GM23338 (cell line): ENCODE results near the gene PSMD4. TPM values are rescaled to one million over a fixed set of nuclear protein-coding genes. Genes with fewer than 3 reads are reported as not detected.

Experiments used
- ATAC-seq: fragments of 200-7000 bp; cut with Tn5 transposase; 3 replicates; pipeline ENCODE4 v1.9.1; 2020
- DNase-seq: peaks from one replicate; pipeline ENCODE4 v3.0.0-alpha.2; 2015; ENCODE audit warnings: low spot score
- H2AFZ ChIP-seq: fragments of 200-600 bp; sonication (generic); 2 replicates; pipeline ENCODE4 v1.8.0; 2016; ENCODE audit warnings: antibody characterized with exemption, mild to moderate bottlenecking, moderate library complexity
- H3F3A ChIP-seq: fragments of 200-600 bp; sonication (generic); replicated peaks from 2 replicates; pipeline ENCODE4 v1.8.0; 2017; ENCODE audit warnings: antibody characterized with exemption, mixed run types, low read depth
- H3K27ac ChIP-seq: fragments of 200-600 bp; sonication (generic); 2 replicates; pipeline ENCODE4 v1.6.1; 2016; ENCODE audit warnings: low read depth
- H3K27me3 ChIP-seq: fragments of 200-600 bp; sonication (generic); 2 replicates; pipeline ENCODE4 v1.8.0; 2016; ENCODE audit warnings: mild to moderate bottlenecking, mixed run types, moderate library complexity; ENCODE audit not compliant: insufficient read depth
- H3K36me3 ChIP-seq: fragments of 200-600 bp; sonication (generic); 2 replicates; pipeline ENCODE4 v1.8.0; 2016; ENCODE audit warnings: mild to moderate bottlenecking; ENCODE audit not compliant: insufficient read depth
- H3K4me1 ChIP-seq: fragments of 200-600 bp; sonication (generic); 2 replicates; pipeline ENCODE4 v1.8.0; 2016; ENCODE audit warnings: mild to moderate bottlenecking, moderate library complexity; ENCODE audit not compliant: insufficient read depth
- H3K4me2 ChIP-seq: fragments of 200-600 bp; sonication (generic); 2 replicates; pipeline ENCODE4 v1.7.1; 2017; ENCODE audit warnings: mixed run types
- H3K4me3 ChIP-seq: fragments of 200-600 bp; sonication (generic); 2 replicates; pipeline ENCODE4 v1.6.1; 2016; ENCODE audit warnings: mixed run types
- H3K79me2 ChIP-seq: fragments of 200-600 bp; sonication (generic); replicated peaks from 2 replicates; pipeline ENCODE4 v1.8.0; 2017; ENCODE audit warnings: mild to moderate bottlenecking; ENCODE audit not compliant: insufficient read depth
- H3K9me2 ChIP-seq: fragments of 200-600 bp; sonication (generic); 2 replicates; pipeline ENCODE4 v1.8.0; 2017; ENCODE audit not compliant: insufficient read depth
- H4K20me1 ChIP-seq: fragments of 200-600 bp; sonication (generic); replicated peaks from 2 replicates; pipeline ENCODE4 v1.8.0; 2017; ENCODE audit warnings: mild to moderate bottlenecking; ENCODE audit not compliant: insufficient read depth
- H3K27ac Mint-ChIP-seq: 2 replicates; pipeline ENCODE4 v1.8.0; 2020; ENCODE audit warnings: inconsistent platforms, mild to moderate bottlenecking, moderate library complexity, mixed read lengths
- H3K27me3 Mint-ChIP-seq: 3 replicates; pipeline ENCODE4 v1.8.0; 2022; ENCODE audit warnings: low read depth, mild to moderate bottlenecking, moderate library complexity, mixed read lengths, inconsistent platforms; ENCODE audit not compliant: insufficient read depth, poor library complexity
- H3K36me3 Mint-ChIP-seq: 3 replicates; pipeline ENCODE4 v1.8.0; 2021; ENCODE audit warnings: low read depth, mild to moderate bottlenecking, inconsistent platforms, moderate library complexity, mixed read lengths
- H3K4me1 Mint-ChIP-seq: 3 replicates; pipeline ENCODE4 v1.8.0; 2020; ENCODE audit warnings: mild to moderate bottlenecking, inconsistent platforms, mixed read lengths
- H3K4me3 Mint-ChIP-seq: 3 replicates; pipeline ENCODE4 v1.8.0; 2021; ENCODE audit warnings: moderate library complexity, mild to moderate bottlenecking, inconsistent platforms, mixed read lengths
- H3K9me3 Mint-ChIP-seq: 3 replicates; pipeline ENCODE4 v1.8.0; 2020; ENCODE audit warnings: moderate library complexity, mild to moderate bottlenecking, inconsistent platforms, mixed read lengths
- CTCF ChIP-seq, 2 experiments: fragments of 200-600 bp in 1 of 2; sonication (generic) in 1 of 2; conservative IDR thresholded peaks; 2 replicates each; pipeline versions ENCODE4 v1.5.1 to v1.6.1; 2016 to 2017; ENCODE audit warnings: antibody characterized with exemption in 2 of 2, low read depth in 2 of 2, mild to moderate bottlenecking in 2 of 2, moderate library complexity in 1 of 2
- EZH2phosphoT487 ChIP-seq: fragments of 200-600 bp; sonication (generic); IDR thresholded peaks from one replicate; pipeline ENCODE4 v1.8.1; 2018; ENCODE audit warnings: antibody characterized with exemption; ENCODE audit not compliant: unreplicated experiment
- ZNF331 ChIP-seq: fragments of 250-450 bp; sonication (Bioruptor Pico); IDR thresholded peaks from 2 replicates; pipeline ENCODE4 v1.5.0; 2020; ENCODE audit warnings: low read depth, mild to moderate bottlenecking, moderate library complexity
- ZNF462 ChIP-seq: fragments of 250-450 bp; sonication (Bioruptor Pico); IDR thresholded peaks from 2 replicates; pipeline ENCODE4 v1.5.0; 2020; ENCODE audit warnings: mild to moderate bottlenecking, moderate library complexity
- polyA plus RNA-seq: library from polyadenylated mRNA; unstranded; fragments of >200 nt; fragmentation: Nextera tagmentation; extraction: Ambion mirVana; gene quantifications from 2 replicates; pipeline ENCODE4 v1.2.1, GENCODE V29; 2016
- total RNA-seq: library from RNA; depleted of rRNA; stranded (reverse); fragments of >200 nt; shearing (Covaris generic); gene quantifications from 2 replicates; pipeline ENCODE4 v1.2.3, GENCODE V29; 2014

The PSMD4 gene
- total and polyA plus RNA-seq, 2 experiments from 2014 or later = 171 to 235 TPM

- DNase-seq = no peak
- Mint-ChIP-seq H3K36me3 (peaks cover 73% of the 10 kb centered on the region), H3K4me3 (no peak overlapping the region), H3K27me3 (peaks cover 21% of the 10 kb centered on the region), H3K9me3 (no peaks in the 10 kb centered on the region), H3K27ac (no peak overlapping the region), H3K4me1 (peaks cover 33% of the 10 kb centered on the region)
- Histone ChIP-seq H3K4me2 (no peak overlapping the region), H4K20me1 (peaks cover 14% of the 10 kb centered on the region; the same call in 1 of the 2 replicates), H3K36me3 (peaks cover 13% of the 10 kb centered on the region; the same call in 1 of the 2 replicates), H3K27me3 (no peaks in the 10 kb centered on the region), H3F3A (0 out of 2 replicates have a peak, but pooled peaks cover 11% of the 10 kb centered on the region), H3K27ac (no peak overlapping the region), H3K9me2 (0 out of 2 replicates have a peak, but pooled peaks cover 2% of the 10 kb centered on the region), H3K4me1 (peaks cover 17% of the 10 kb centered on the region; the same call in 1 of the 2 replicates), H3K4me3 (no peak overlapping the region), H2AFZ (no peak overlapping the region), H3K79me2 (peaks cover 34% of the 10 kb centered on the region)
- TF ChIP-seq CTCF (conservative IDR thresholded peaks at IDR 0.05; ENCODE audit: low read depth in 2 of 2) = no peak
- TF ChIP-seq ZNF462 (CRISPR knock-in tag) = no peak
- TF ChIP-seq EZH2phosphoT487 = no peak
- TF ChIP-seq ZNF331 (CRISPR knock-in tag) = no peak
- no peak for ATAC-seq
Measured at GRCh38 chr1:151287341-151287699, 32.8 kb downstream of the PSMD4 start.
